IMR-90 (cell line): ENCODE data around the gene KCTD13. TPM values are rescaled to one million over a fixed set of nuclear protein-coding genes. Genes with fewer than 3 reads are reported as not detected.

ENCODE experiments used
- ATAC-seq: fragments of 200-7000 bp; cut with Tn5 transposase; 2 replicates; pipeline ENCODE4 v1.9.1; 2020; ENCODE audit warnings: low read depth, mild to moderate bottlenecking, moderate library complexity
- BruUV-seq: library from RNA; stranded (reverse); fragments of 400-500 nt; replicated peaks from 2 replicates; lab custom pipeline; 2021; lab: Mats Ljungman, UMichigan
- CTCF ChIA-PET: fragments of 300-600 bp; formaldehyde crosslinking; extraction: SDS; loops from one replicate; lab custom pipeline; 2021; ENCODE audit warnings: antibody characterized with exemption; lab: Yijun Ruan, JAX
- POLR2A ChIA-PET: fragments of 300-600 bp; sonication (Branson Sonifier 250); formaldehyde crosslinking; loops from one replicate; lab custom pipeline; 2022; ENCODE audit warnings: antibody characterized with exemption; ENCODE audit not compliant: unreplicated experiment; lab: Charles Lee
- DNase-seq: peaks from one replicate; pipeline ENCODE4 v3.0.0; 2013
- H2AFZ ChIP-seq: replicated peaks from 2 replicates; pipeline ENCODE3; 2013; ENCODE audit warnings: low read length, mild to moderate bottlenecking; ENCODE audit not compliant: poor library complexity
- H2AK5ac ChIP-seq: 2 replicates; pipeline ENCODE4 v1.6.1; 2013; ENCODE audit warnings: low read depth, low read length, inconsistent platforms
- H2AK9ac ChIP-seq: replicated peaks from 2 replicates; pipeline ENCODE3; 2013; ENCODE audit warnings: mild to moderate bottlenecking, low read depth, low read length, moderate library complexity; ENCODE audit not compliant: poor library complexity
- H2BK120ac ChIP-seq: 2 replicates; pipeline ENCODE4 v1.6.1; 2013; ENCODE audit warnings: low read depth, low read length, inconsistent platforms
- H2BK15ac ChIP-seq: 3 replicates; pipeline ENCODE4 v1.6.1; 2013; ENCODE audit warnings: low read depth, low read length, inconsistent platforms
- H2BK20ac ChIP-seq: 2 replicates; pipeline ENCODE4 v1.6.1; 2013; ENCODE audit warnings: low read depth, mild to moderate bottlenecking, inconsistent platforms, low read length, moderate library complexity
- H2BK5ac ChIP-seq: 2 replicates; pipeline ENCODE4 v1.6.1; 2013; ENCODE audit warnings: mild to moderate bottlenecking, low read depth, low read length, inconsistent platforms; ENCODE audit not compliant: poor library complexity, severe bottlenecking
- H3K14ac ChIP-seq: replicated peaks from 2 replicates; pipeline ENCODE4 v1.6.1; 2013; ENCODE audit warnings: low read depth, low read length, inconsistent platforms
- H3K18ac ChIP-seq: 2 replicates; pipeline ENCODE4 v1.6.1; 2013; ENCODE audit warnings: low read depth, low read length, control low read depth
- H3K23ac ChIP-seq: 2 replicates; pipeline ENCODE4 v1.6.1; 2013; ENCODE audit warnings: low read depth, low read length, inconsistent platforms
- H3K27ac ChIP-seq: 2 replicates; pipeline ENCODE4 v1.5.1; 2013; ENCODE audit warnings: mild to moderate bottlenecking, control low read depth, low read length; ENCODE audit not compliant: insufficient read depth
- H3K27me3 ChIP-seq: 2 replicates; pipeline ENCODE4 v1.6.1; 2013; ENCODE audit warnings: low read length; ENCODE audit not compliant: control insufficient read depth, insufficient read depth
- H3K36me3 ChIP-seq: 2 replicates; pipeline ENCODE4 v1.6.1; 2013; ENCODE audit warnings: low read length, mixed read lengths; ENCODE audit not compliant: control insufficient read depth, insufficient read depth
- H3K4ac ChIP-seq: 2 replicates; pipeline ENCODE4 v1.6.1; 2013; ENCODE audit warnings: low read depth, low read length, inconsistent platforms
- H3K4me1 ChIP-seq: 2 replicates; pipeline ENCODE4 v1.6.1; 2013; ENCODE audit warnings: low read length, mixed read lengths; ENCODE audit not compliant: control insufficient read depth, insufficient read depth
- H3K4me2 ChIP-seq: 2 replicates; pipeline ENCODE4 v1.6.1; 2013; ENCODE audit warnings: low read depth, mild to moderate bottlenecking, control low read depth, low read length, moderate library complexity
- H3K4me3 ChIP-seq: 2 replicates; pipeline ENCODE4 v1.5.1; 2013; ENCODE audit warnings: low read depth, mild to moderate bottlenecking, control low read depth, low read length, moderate library complexity; ENCODE audit not compliant: insufficient read depth
- H3K56ac ChIP-seq: 2 replicates; pipeline ENCODE4 v1.6.1; 2013; ENCODE audit warnings: low read length, inconsistent platforms; ENCODE audit not compliant: insufficient read depth; ENCODE audit errors: extremely low read depth
- H3K79me1 ChIP-seq, 2 experiments: 2 replicates each; pipeline ENCODE4 v1.6.1; 2013; ENCODE audit warnings: low read length in 2 of 2, inconsistent platforms in 1 of 2, low read depth in 1 of 2
- H3K9ac ChIP-seq: 2 replicates; pipeline ENCODE4 v1.6.1; 2013; ENCODE audit warnings: low read depth, low read length, control low read depth
- H3K9me1 ChIP-seq: 2 replicates; pipeline ENCODE4 v1.6.1; 2013; ENCODE audit warnings: low read length, inconsistent platforms; ENCODE audit not compliant: insufficient read depth
- H3K9me3 ChIP-seq: 2 replicates; pipeline ENCODE4 v1.6.1; 2013; ENCODE audit warnings: low read length; ENCODE audit not compliant: control insufficient read depth, insufficient read depth
- H4K20me1 ChIP-seq: 2 replicates; pipeline ENCODE4 v1.6.1; 2013; ENCODE audit warnings: low read length, inconsistent platforms; ENCODE audit not compliant: insufficient read depth
- H4K5ac ChIP-seq: 2 replicates; pipeline ENCODE4 v1.6.1; 2013; ENCODE audit warnings: mild to moderate bottlenecking, low read depth, low read length, control low read depth
- H4K8ac ChIP-seq, 2 experiments: 2 replicates each; pipeline ENCODE4 v1.6.1; 2013; ENCODE audit warnings: low read depth in 2 of 2, low read length in 2 of 2, control low read depth in 1 of 2, inconsistent platforms in 1 of 2
- H4K91ac ChIP-seq: 2 replicates; pipeline ENCODE4 v1.6.1; 2013; ENCODE audit warnings: low read depth, low read length, inconsistent platforms; ENCODE audit not compliant: insufficient read depth
- BHLHE40 ChIP-seq: fragments of 150-350 bp; IDR thresholded peaks from 2 replicates; pipeline ENCODE4 v1.6.1; 2016; ENCODE audit warnings: mild to moderate bottlenecking, low read depth, low read length
- CEBPB ChIP-seq: IDR thresholded peaks from 2 replicates; pipeline ENCODE4 v1.6.1; 2012; ENCODE audit warnings: low read depth, low read length, improper control_type of control experiment
- CHD1 ChIP-seq: IDR thresholded peaks from 2 replicates; pipeline ENCODE4 v1.6.1; 2012; ENCODE audit warnings: low read depth, low read length, improper control_type of control experiment
- CTCF ChIP-seq: conservative IDR thresholded peaks from 2 replicates; pipeline ENCODE4 v1.5.1; 2012; ENCODE audit warnings: mild to moderate bottlenecking, low read depth, low read length, improper control_type of control experiment
- FOS ChIP-seq: fragments of 150-350 bp; IDR thresholded peaks from 2 replicates; pipeline ENCODE4 v1.6.1; 2016; ENCODE audit warnings: low read depth, low read length
- MAFK ChIP-seq: IDR thresholded peaks from 2 replicates; pipeline ENCODE4 v1.6.1; 2012; ENCODE audit warnings: low read depth, low read length, improper control_type of control experiment
- MAZ ChIP-seq: IDR thresholded peaks from 2 replicates; pipeline ENCODE4 v1.6.1; 2012; ENCODE audit warnings: low read depth, mild to moderate bottlenecking, low read length, improper control_type of control experiment, moderate library complexity, borderline replicate concordance
- MXI1 ChIP-seq: IDR thresholded peaks from 2 replicates; pipeline ENCODE4 v1.6.1; 2012; ENCODE audit warnings: low read depth, mild to moderate bottlenecking, low read length, moderate library complexity, borderline replicate concordance
- NFE2L2 ChIP-seq: fragments of 150-350 bp; IDR thresholded peaks from 2 replicates; pipeline ENCODE4 v1.6.1; 2016; ENCODE audit warnings: low read depth, mild to moderate bottlenecking, low read length
- POLR2A ChIP-seq: IDR thresholded peaks from 2 replicates; pipeline ENCODE4 v1.6.1; 2012; ENCODE audit warnings: mild to moderate bottlenecking, low read depth, low read length
- RAD21 ChIP-seq: IDR thresholded peaks from 2 replicates; pipeline ENCODE4 v1.6.1; 2012; ENCODE audit warnings: low read length, improper control_type of control experiment
- RCOR1 ChIP-seq: IDR thresholded peaks from 2 replicates; pipeline ENCODE4 v1.6.1; 2012; ENCODE audit warnings: mild to moderate bottlenecking, low read length, improper control_type of control experiment; ENCODE audit not compliant: insufficient replicate concordance
- RFX5 ChIP-seq: IDR thresholded peaks from 2 replicates; pipeline ENCODE4 v1.8.0; 2012; ENCODE audit warnings: low read depth, mild to moderate bottlenecking, low read length, moderate library complexity
- SMC3 ChIP-seq: fragments of 150-350 bp; IDR thresholded peaks from 2 replicates; pipeline ENCODE4 v1.6.1; 2016; ENCODE audit warnings: low read depth, mild to moderate bottlenecking, antibody characterized with exemption, low read length, moderate library complexity
- USF2 ChIP-seq: fragments of 150-350 bp; IDR thresholded peaks from 2 replicates; pipeline ENCODE4 v1.6.1; 2017; ENCODE audit warnings: mild to moderate bottlenecking, antibody characterized with exemption, low read length, low read depth
- WGBS, 2 experiments: methylation state at CpG; one replicate each; pipeline versions ENCODE4 v1.1.5 to v1.1.7; 2013; ENCODE audit warnings: missing lambda C conversion rate in 2 of 2; ENCODE audit not compliant: insufficient read length in 1 of 2; ENCODE audit errors: extremely low coverage in 2 of 2; 5-methylcytosine and 5-hydroxymethylcytosine counted together
- dilution Hi-C: fragments of 300-500 bp; cut with HindIII; formaldehyde crosslinking; loops from one replicate; pipeline ENCODE4 v1.14.3; 2018; ENCODE audit warnings: low sequenced_read_pairs; ENCODE audit not compliant: unreplicated experiment
- in situ Hi-C: fragments of 300-500 bp; cut with MboI; formaldehyde crosslinking; loops from 3 replicates; pipeline ENCODE4 v1.14.3; 2019; ENCODE audit warnings: low sequenced_read_pairs, inconsistent platforms, mixed read lengths
- intact Hi-C: fragments of 100-400 bp; cut with micrococcal nuclease; formaldehyde crosslinking; loops from 2 replicates; pipeline ENCODE4 v1.10.0; 2022
- polyA plus RNA-seq, 3 experiments: library from polyadenylated mRNA; depleted of rRNA; stranded (reverse); fragments of >200 nt; gene quantifications; 2 replicates each; pipeline ENCODE4 v1.2.3, GENCODE V29; 2012; ENCODE audit warnings: low replicate concordance in 1 of 3
- total RNA-seq: library from RNA; depleted of rRNA; stranded (reverse); fragments of >200 nt; gene quantifications from 2 replicates; pipeline ENCODE4 v1.2.3, GENCODE V29; 2012

Gene KCTD13
- total and polyA plus RNA-seq, 2 of the 4 experiments (the other 2 are of a cell fraction) = 4.1 to 20.7 TPM

GRCh38 chr16:29862884-29863668, 63.0 kb downstream of the KCTD13 start, which contains the start of gene CDIPT:
Gene CDIPT (minus strand): TSS chr16:29863226. CDS start chr16:29862857, 369 bp downstream.
- H3K4ac ChIP-seq = peak within 1 kb of the TSS; percentile 95
- H3K79me1 ChIP-seq = peaks cover 7 to 30% of the 10 kb centered on the region in 2 experiments; a peak in 3 of 4 replicates
- peak within 1 kb of the TSS; percentile 97 for H4K91ac ChIP-seq
- H3K18ac ChIP-seq = peak within 1 kb of the TSS; percentile 81
- H3K56ac ChIP-seq = peak within 1 kb of the TSS; percentile 99
- peak within 1 kb of the TSS; percentile 77 for H4K5ac ChIP-seq
- H2BK5ac ChIP-seq = peak within 1 kb of the TSS; percentile 95
- peak within 1 kb of the TSS; percentile 97 for H3K23ac ChIP-seq
- peak within 1 kb of the TSS; percentile 100 for H2BK20ac ChIP-seq
- DNase-seq (peak; percentile 97), ATAC-seq (peak; percentile 98)
- intact Hi-C loops = loop anchor here (2.0 to 5.0 kb wide), 3 partner anchors 41 to 132 kb away; partner anchors contain the start of genes HIRIP3, MVP and TAOK2
- H2BK15ac ChIP-seq = peak within 1 kb of the TSS; percentile 91; the same call in 2 of the 3 replicates
- H3K36me3 ChIP-seq = peaks cover 22% of the 10 kb centered on the region
- 2% methylated on average over 11 of the region's 57 CpGs; no CpG with 5 or more reads in 1 of the 2 experiments for WGBS, 2 experiments
- peak within 1 kb of the TSS; percentile 86 for H3K27ac ChIP-seq
- peak within 1 kb of the TSS; percentile 73 for H3K4me2 ChIP-seq
- peak within 1 kb of the TSS; percentile 100 for H2BK120ac ChIP-seq
- H4K20me1 ChIP-seq = no peaks in the 10 kb centered on the region; the same call in 1 of the 2 replicates
- no peaks in the 10 kb centered on the region for H3K27me3 ChIP-seq
- in situ Hi-C loops = no loop called here
- no TSS peak for BruUV-seq
- peaks cover 3% of the 10 kb centered on the region; the same call in 1 of the 2 replicates for H3K4me1 ChIP-seq
- POLR2A ChIA-PET = no interaction called here
- peak within 1 kb of the TSS; percentile 93 for H2AK9ac ChIP-seq
- peak within 1 kb of the TSS; percentile 93 for H3K14ac ChIP-seq
- H3K4me3 ChIP-seq = peak within 1 kb of the TSS; percentile 77
- H3K9ac ChIP-seq = peak within 1 kb of the TSS; percentile 77
- dilution Hi-C loops = no loop called here
- H4K8ac ChIP-seq = peak within 1 kb of the TSS; percentile 32 to 95
- H2AK5ac ChIP-seq = peak within 1 kb of the TSS; percentile 61
- no peaks in the 10 kb centered on the region for H3K9me3 ChIP-seq
- H3K9me1 ChIP-seq = peaks cover 9% of the 10 kb centered on the region
- H2AFZ ChIP-seq = peak within 1 kb of the TSS; percentile 97
- CTCF ChIA-PET = interaction anchor here (0.6 to 0.7 kb wide), 3 partner anchors 15 to 158 kb away, joined by 3 to 6 read pairs (median 3); no protein-coding TSS in a partner anchor
- TF ChIP-seq RCOR1 = peak; percentile 79
- TF ChIP-seq FOS = no peak
- peak; percentile 51; the same call in 1 of the 2 replicates for TF ChIP-seq CEBPB
- peak; percentile 26; the same call in 1 of the 2 replicates for TF ChIP-seq SMC3
- peak; percentile 99 for TF ChIP-seq BHLHE40
- no peak for TF ChIP-seq MAFK
- peak; percentile 33 for TF ChIP-seq RAD21
- peak; percentile 75 for TF ChIP-seq MAZ
- TF ChIP-seq NFE2L2 = no peak
- TF ChIP-seq MXI1 = peak; percentile 62; the same call in 1 of the 2 replicates
- peak; percentile 28; the same call in 1 of the 2 replicates for TF ChIP-seq USF2
- peak; percentile 100; the same call in 1 of the 2 replicates for TF ChIP-seq CHD1
- TF ChIP-seq POLR2A = no peak
- no peak for TF ChIP-seq RFX5
- peak; percentile 82 for TF ChIP-seq CTCF
